Large intestine (tissue), 3 donors: ENCODE measurements around the gene CALM1. TPM values are rescaled to one million over a fixed set of nuclear protein-coding genes. Genes with fewer than 3 reads are reported as not detected.
A peak's percentile ranks its signal among the peaks of the same experiment; 100 is the strongest.

ENCODE experiments used
- DNase-seq, 2 donors: peaks; one replicate each; pipeline versions ENCODE4 v3.0.0 to v3.0.0-alpha.2; 2013
- H3K27ac ChIP-seq: one replicate; pipeline ENCODE4 v1.5.1; 2013; ENCODE audit warnings: low read length
- H3K27me3 ChIP-seq: 2 replicates; pipeline ENCODE4 v1.6.1; 2013; ENCODE audit warnings: low read length; ENCODE audit not compliant: control insufficient read depth, insufficient read depth
- H3K36me3 ChIP-seq: 2 replicates; pipeline ENCODE4 v1.6.1; 2013; ENCODE audit warnings: low read length; ENCODE audit not compliant: control insufficient read depth, insufficient read depth
- H3K4me1 ChIP-seq: one replicate; pipeline ENCODE4 v1.6.1; 2013; ENCODE audit warnings: low read length; ENCODE audit not compliant: control insufficient read depth, insufficient read depth
- H3K4me3 ChIP-seq: one replicate; pipeline ENCODE4 v1.5.1; 2013; ENCODE audit warnings: low read length
- H3K9me3 ChIP-seq: one replicate; pipeline ENCODE4 v1.6.1; 2013; ENCODE audit warnings: mild to moderate bottlenecking, low read depth, low read length, moderate library complexity; ENCODE audit not compliant: control insufficient read depth
- WGBS: methylation state at CpG from one replicate; pipeline ENCODE4 v1.1.5; 2013; ENCODE audit warnings: low lambda C conversion rate; ENCODE audit not compliant: insufficient coverage; 5-methylcytosine and 5-hydroxymethylcytosine counted together
- polyA plus RNA-seq: library from polyadenylated mRNA; unstranded; fragments of 120-200 nt; gene quantifications from one replicate; pipeline ENCODE4 v1.2.1, GENCODE V29; 2013

Gene CALM1
- polyA plus RNA-seq, 1 donor, result 613 TPM

- Histone ChIP-seq H3K4me3 (no peak overlapping the region), H3K27ac (peak overlapping the region; percentile 20), H3K9me3 (no peaks in the 10 kb centered on the region), H3K36me3 (peaks cover 60% of the 10 kb centered on the region), H3K27me3 (no peaks in the 10 kb centered on the region), H3K4me1 (peaks cover 10% of the 10 kb centered on the region)
- WGBS, result no CpG with 5 or more reads among the region's 3 CpGs
- no peak for DNase-seq
These were observed 9.6 kb downstream of the CALM1 start for GRCh38 chr14:90406384-90406798.

- peaks cover 52% of the 10 kb centered on the region for H3K36me3 ChIP-seq
- no peaks in the 10 kb centered on the region for H3K27me3 ChIP-seq
- WGBS, result no CpG with 5 or more reads among the region's 3 CpGs
- no peaks in the 10 kb centered on the region for H3K9me3 ChIP-seq
- no peak overlapping the region for H3K27ac ChIP-seq
- peaks cover 7% of the 10 kb centered on the region for H3K4me1 ChIP-seq
- H3K4me3 ChIP-seq, result no peak overlapping the region
- DNase-seq, result no peak
These were observed 10.4 kb downstream of the CALM1 start for GRCh38 chr14:90407230-90407629.

DNA sequence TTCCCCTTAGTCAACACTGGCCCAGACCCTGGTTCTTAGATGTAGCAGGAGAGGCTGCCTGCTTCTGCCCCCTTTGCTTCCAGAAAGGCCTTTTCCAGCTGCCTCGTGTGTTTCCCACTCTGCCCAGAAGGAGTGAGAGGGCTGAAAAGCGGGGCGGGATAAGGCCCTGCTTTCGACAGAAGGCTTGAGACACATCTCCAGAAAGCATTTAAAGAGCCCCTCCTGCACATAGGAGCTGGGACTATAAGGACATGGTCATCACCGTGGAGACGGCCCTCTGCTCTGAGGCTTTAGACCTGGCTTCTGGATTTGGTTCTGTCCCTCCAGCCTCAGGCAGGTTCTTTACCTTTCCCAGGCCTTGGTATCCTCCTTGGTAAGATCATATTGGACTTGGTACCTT is 11.9 kb downstream of the CALM1 start:
- no peak for DNase-seq
- H3K27ac ChIP-seq, result peak overlapping the region; percentile 23
- H3K9me3 ChIP-seq, result no peaks in the 10 kb centered on the region
- no peaks in the 10 kb centered on the region for H3K27me3 ChIP-seq
- peaks cover 7% of the 10 kb centered on the region for H3K4me1 ChIP-seq
- H3K36me3 ChIP-seq, result peaks cover 37% of the 10 kb centered on the region
- no peak overlapping the region for H3K4me3 ChIP-seq
- no CpG with 5 or more reads among the region's 6 CpGs for WGBS

DNA sequence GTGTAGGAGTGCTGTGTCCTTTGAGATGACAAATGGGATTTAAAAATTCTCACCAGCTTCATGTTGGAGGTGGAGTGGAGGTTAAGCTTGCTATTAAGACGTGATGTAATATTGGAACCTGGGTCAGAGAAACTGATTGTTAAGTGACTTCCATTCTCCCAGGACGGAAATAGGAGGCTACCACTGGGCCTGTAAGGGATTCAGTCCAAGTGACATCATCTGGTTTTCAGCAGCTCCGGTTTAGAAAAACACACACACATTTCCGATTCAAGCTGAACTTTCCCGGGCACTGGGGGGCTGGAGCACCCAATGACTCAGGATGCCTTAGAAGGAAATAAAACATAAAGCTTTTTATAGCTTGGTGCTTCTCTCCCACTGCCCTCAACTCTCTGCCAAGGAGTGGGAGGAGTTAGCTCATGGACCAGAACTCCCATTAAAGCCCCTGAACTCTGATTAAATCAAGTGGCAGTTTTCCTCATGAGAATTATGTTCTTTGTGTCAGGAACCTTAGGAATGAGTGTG is 12.4 kb downstream of the CALM1 start:
- Histone ChIP-seq H3K27me3 (no peaks in the 10 kb centered on the region), H3K27ac (peak overlapping the region; percentile 23), H3K4me1 (peaks cover 7% of the 10 kb centered on the region), H3K4me3 (no peak overlapping the region), H3K9me3 (no peaks in the 10 kb centered on the region), H3K36me3 (peaks cover 31% of the 10 kb centered on the region)
- peak; percentile 45 to 62 for DNase-seq
- 90% methylated on average over 2 of the region's 5 CpGs for WGBS

DNA sequence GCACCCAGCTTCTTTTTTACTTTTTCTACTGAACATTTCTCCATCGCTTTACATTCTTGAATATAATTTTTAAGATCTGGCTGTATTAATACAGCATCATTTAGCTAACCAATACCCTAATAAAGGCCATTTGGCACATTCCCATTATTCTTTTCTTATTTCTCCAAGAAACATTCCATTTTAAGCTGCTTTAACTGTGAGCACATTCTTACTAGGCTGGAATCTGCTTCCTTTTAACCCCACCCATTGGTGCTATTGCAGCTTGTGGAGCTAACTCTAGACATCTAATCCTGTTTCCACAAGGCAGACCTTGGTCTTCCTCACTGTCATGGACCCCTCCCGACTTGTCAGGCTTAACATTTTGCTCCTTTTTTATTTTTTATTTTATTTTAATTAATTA is 15.2 kb downstream of the CALM1 start:
- no peak overlapping the region for H3K4me3 ChIP-seq
- no peaks in the 10 kb centered on the region for H3K4me1 ChIP-seq
- no peak overlapping the region for H3K27ac ChIP-seq
- H3K27me3 ChIP-seq, result no peaks in the 10 kb centered on the region
- WGBS, result 100% methylated on average over 1 of the region's 2 CpGs
- peaks cover 5% of the 10 kb centered on the region for H3K36me3 ChIP-seq
- H3K9me3 ChIP-seq, result no peaks in the 10 kb centered on the region
- DNase-seq, result no peak

- DNase-seq, result no peak
- Histone ChIP-seq H3K36me3 (no peaks in the 10 kb centered on the region), H3K27ac (no peak overlapping the region), H3K27me3 (no peaks in the 10 kb centered on the region), H3K4me1 (no peaks in the 10 kb centered on the region), H3K9me3 (peaks cover 3% of the 10 kb centered on the region), H3K4me3 (no peak overlapping the region)
- WGBS, result no CpG with 5 or more reads among the region's 7 CpGs
These were observed 19.9 kb downstream of the CALM1 start for GRCh38 chr14:90416720-90417119.

DNA sequence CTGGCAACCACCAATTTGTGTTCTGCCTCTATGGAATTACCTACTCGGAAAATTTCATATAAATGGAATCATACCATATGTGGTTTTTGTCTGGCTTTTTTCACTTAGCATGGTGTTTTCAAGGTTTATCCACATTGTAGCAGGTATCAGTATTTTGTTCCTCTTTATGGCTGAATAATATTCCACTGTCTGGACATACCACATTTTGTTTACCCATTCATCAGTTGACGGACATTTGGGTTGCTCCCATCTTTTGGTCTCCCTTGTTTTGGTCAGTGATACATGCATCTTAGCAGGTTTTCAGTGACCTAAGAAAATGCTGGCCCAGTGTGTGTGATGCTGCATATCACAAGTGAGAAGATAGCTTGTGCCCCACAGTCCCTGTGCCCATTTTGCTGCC is 21.2 kb downstream of the CALM1 start:
- H3K4me1 ChIP-seq, result no peaks in the 10 kb centered on the region
- no peak for DNase-seq
- H3K36me3 ChIP-seq, result no peaks in the 10 kb centered on the region
- H3K27me3 ChIP-seq, result no peaks in the 10 kb centered on the region
- H3K4me3 ChIP-seq, result no peak overlapping the region
- H3K9me3 ChIP-seq, result peaks cover 3% of the 10 kb centered on the region
- H3K27ac ChIP-seq, result no peak overlapping the region
- WGBS, result no CpG with 5 or more reads among the region's 2 CpGs

GRCh38 chr14:90419200-90419599 is 22.4 kb downstream of the CALM1 start:
- WGBS, result no CpG with 5 or more reads among the region's 12 CpGs
- Histone ChIP-seq H3K27me3 (no peaks in the 10 kb centered on the region), H3K9me3 (peaks cover 3% of the 10 kb centered on the region), H3K36me3 (no peaks in the 10 kb centered on the region), H3K4me3 (no peak overlapping the region), H3K4me1 (no peaks in the 10 kb centered on the region), H3K27ac (no peak overlapping the region)
- peak; percentile 40 to 61 for DNase-seq

DNA sequence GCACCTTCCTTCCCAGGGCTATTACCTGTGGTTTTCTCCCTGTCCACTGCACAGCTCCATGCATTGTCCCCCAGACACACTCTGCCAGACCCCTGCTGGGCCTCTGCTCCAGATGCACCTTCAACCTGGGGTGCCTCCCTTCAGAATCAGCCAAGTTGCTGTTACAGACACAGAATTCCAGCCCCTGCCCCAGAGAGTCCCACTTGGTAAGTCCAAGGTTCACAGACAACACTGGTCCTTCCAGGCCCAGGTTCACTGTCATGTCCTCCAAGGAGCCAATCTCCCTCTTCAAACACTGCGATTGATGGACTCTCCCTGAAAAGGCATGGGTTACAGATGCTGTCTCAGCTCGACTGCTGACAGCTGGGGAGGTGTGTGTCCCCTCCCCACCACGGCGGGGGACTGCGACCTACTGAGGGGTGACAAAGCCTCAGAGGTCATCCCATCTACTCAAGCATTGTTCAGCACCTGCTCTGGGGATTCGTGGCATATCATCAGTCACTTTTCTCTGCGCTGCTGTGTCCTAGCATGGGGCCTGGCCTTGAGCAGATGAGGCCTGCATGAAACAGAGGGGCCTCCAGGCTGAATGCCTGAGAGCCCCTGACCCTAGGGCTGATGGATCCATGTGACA is 24.3 kb downstream of the CALM1 start:
- Histone ChIP-seq H3K27me3 (no peaks in the 10 kb centered on the region), H3K27ac (no peak overlapping the region), H3K9me3 (peaks cover 3% of the 10 kb centered on the region), H3K4me1 (no peaks in the 10 kb centered on the region), H3K4me3 (no peak overlapping the region), H3K36me3 (no peaks in the 10 kb centered on the region)
- WGBS, result no CpG with 5 or more reads among the region's 7 CpGs
- no peak for DNase-seq

DNA sequence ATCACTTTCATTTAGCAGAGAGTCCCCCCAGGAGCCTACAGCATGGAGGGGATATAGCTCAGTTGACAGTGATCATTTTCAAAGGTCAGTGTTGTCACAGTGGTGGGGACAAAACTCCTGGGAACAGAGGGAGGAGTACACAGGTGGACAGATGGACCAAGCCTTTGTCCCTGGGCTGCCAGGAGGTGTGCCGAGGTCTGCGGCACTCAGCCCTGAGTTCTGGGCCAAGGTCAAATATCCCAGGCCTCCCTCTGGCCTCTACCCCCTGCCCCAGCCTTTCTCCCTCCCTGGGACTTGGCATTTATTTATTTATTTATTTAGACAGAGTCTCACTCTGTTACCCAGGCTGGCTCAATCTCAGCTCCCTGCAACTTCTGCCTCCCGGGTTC is 24.8 kb downstream of the CALM1 start:
- H3K27me3 ChIP-seq, result no peaks in the 10 kb centered on the region
- DNase-seq, result no peak
- H3K4me1 ChIP-seq, result no peaks in the 10 kb centered on the region
- H3K4me3 ChIP-seq, result no peak overlapping the region
- no peak overlapping the region for H3K27ac ChIP-seq
- H3K9me3 ChIP-seq, result peaks cover 3% of the 10 kb centered on the region
- WGBS, result no CpG with 5 or more reads among the region's 3 CpGs
- H3K36me3 ChIP-seq, result no peaks in the 10 kb centered on the region

DNA sequence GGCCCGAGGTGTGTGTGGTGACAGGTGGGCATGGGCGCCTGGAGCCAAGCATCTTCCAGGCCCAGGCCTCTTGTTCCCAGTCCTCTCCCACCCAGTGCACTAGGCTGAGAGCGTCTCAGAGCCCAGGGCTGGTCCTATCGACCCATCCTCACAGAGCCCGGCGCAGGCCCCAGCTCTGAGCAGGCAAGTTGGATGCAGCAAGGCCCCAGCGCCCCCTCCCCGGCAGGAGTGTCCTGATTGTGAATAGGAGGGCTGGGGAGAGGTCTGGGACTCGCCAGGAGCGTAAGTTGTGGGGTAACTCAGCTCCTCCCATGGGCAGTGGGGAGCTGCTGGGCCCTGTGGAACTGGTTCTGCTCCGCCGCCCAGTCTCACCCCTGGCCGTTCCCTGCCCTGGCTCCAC is 26.3 kb downstream of the CALM1 start:
- no peaks in the 10 kb centered on the region for H3K4me1 ChIP-seq
- H3K27me3 ChIP-seq, result no peaks in the 10 kb centered on the region
- no peak overlapping the region for H3K27ac ChIP-seq
- WGBS, result no CpG with 5 or more reads among the region's 13 CpGs
- no peak overlapping the region for H3K4me3 ChIP-seq
- H3K9me3 ChIP-seq, result peaks cover 3% of the 10 kb centered on the region
- DNase-seq, result no peak
- H3K36me3 ChIP-seq, result no peaks in the 10 kb centered on the region
